GM21381 (cell line): ENCODE data around the gene RAB11FIP4.

ENCODE experiments used
- ATAC-seq: cut with Tn5 transposase; IDR thresholded peaks from one replicate; pipeline ENCODE4 v1.9.1; 2021; ENCODE audit warnings: mild to moderate bottlenecking, moderate library complexity; ENCODE audit not compliant: unreplicated experiment

Gene RAB11FIP4

DNA sequence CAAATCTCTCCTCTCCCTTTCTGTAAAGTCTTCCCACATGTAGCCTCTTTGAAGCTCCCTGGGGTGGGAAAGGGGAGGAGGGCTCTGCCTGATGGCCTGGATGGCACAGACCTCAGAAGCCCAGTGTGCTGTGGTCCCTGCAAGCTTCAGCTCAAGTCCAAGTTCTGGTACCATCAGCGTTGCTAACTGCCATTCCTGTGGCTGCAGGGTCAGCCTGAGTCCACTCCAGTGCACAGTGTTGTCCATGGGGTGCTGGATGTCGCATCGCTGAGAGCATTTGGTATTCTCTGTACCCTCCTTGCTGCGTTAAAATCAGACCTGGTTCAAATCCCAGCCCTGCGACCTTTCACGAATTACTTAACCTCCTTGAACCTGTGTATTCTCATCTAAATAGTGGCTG lies 105.1 kb downstream of the RAB11FIP4 start:
- ATAC-seq = no peak

DNA sequence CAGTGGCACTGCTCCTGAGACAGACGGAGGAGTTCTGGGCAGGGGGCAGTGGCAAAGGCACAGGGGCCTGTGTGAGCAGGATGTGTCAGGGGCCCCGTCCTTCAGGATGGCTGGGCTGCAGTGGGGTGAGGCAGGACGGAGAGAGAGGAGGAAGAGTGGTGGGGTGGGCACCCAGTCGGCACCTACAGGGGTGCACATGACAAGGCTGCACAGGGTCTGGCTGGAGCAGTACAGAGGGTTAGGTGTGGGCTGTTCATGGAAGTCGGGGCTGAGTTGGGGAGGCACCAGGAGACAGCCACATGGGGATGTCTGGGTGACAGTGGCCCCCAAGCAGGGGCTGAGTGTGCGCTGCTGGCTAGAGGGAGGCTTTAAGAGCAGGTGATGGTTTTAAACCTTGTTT lies 106.0 kb downstream of the RAB11FIP4 start:
- ATAC-seq = no peak

DNA sequence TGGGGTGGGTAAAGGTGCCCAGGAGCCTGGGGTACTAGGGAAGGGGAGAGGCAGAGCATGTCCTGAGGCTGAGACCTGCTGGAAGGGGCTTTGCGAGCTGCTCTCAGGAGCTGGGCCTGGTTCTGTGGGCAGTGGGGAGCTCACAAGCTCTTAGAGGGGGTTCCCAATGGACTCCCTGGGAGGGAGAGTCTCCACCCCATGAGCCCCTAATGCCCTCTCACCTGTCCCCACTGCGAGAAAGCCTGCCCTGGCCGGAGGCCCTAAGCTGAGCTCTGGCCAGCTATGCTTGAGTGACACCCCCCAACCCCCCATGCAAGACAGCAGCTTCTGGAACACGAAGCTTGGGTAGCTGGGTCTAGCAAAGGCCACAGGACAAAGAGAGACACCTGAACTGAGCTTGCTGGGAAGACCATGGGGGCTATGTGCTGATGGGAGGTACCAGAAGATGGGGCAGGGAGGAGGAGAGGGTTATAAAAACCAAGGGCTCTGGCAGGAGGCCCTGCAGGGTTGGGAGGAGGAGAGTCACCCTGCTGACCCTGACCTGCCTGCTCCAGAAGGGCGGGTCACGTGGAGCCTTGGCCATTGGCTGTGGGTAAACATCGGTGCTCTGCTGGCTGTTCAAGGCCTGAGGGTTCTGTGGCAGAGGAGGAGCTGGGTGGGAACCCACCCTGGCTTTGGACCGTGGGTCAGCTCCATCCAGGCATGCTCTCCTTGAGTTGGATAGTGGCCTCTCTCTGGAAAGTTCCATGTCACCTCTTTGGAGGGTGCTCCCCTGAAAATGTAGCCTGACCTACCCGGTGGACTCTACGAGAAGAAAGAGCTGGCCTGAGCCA lies 106.7 kb downstream of the RAB11FIP4 start:
- ATAC-seq = no peak

DNA sequence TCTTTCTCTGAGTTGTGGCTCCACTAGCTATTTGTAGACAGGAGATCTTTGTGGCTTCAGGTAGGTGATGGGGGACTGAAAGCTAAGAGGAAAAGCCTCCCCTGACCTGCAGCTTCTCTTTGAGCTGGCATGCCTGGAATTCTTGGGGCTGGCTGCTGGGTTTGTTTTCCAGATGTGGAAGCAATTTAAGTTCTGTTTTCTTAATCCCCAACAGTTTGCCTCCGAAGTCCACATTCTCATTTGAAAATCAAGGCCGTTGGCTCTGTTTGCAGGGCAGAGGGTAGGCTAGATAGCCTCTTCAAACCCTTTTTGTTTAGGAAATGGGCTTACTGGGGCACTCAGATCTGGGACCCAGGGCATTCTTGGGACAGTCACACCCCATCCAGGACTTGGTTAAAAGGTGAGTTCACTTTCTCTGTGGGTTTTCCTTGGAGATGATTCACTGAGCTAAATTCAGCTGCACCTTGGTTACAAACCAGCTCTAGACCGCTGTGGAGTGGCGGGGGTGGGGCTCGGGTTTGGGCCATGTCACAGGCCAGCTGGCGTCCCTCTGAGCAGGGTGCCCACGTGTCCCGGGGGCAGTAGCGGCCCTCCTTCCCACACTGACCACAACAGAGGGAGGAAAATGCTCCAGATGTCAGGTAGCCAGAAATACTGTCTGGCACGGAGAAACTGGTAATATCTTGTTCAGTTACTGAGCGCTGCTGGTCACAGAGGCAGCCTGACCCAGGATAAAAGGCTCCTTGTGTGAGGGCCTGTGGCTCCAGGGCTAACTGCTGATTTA lies 108.5 kb downstream of the RAB11FIP4 start:
- no peak for ATAC-seq

DNA sequence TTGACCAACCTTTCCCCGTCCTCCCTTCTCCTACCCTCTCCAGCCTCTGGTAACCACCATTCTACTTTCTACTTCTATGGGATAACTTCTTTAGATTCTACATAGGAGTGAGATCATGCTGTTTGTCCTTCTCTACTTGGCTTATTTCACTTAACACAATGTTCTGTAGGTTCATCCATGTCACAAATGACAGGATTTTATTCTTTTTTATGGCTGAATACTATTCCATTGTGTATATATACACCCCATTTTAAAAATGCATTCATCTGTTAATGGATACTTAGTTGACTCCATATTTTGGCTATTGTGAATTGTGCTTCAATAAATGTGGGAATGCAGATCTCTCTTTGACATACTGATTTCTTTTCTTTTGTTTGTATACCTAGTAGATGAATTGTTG lies 115.0 kb downstream of the RAB11FIP4 start:
- ATAC-seq = no peak

DNA sequence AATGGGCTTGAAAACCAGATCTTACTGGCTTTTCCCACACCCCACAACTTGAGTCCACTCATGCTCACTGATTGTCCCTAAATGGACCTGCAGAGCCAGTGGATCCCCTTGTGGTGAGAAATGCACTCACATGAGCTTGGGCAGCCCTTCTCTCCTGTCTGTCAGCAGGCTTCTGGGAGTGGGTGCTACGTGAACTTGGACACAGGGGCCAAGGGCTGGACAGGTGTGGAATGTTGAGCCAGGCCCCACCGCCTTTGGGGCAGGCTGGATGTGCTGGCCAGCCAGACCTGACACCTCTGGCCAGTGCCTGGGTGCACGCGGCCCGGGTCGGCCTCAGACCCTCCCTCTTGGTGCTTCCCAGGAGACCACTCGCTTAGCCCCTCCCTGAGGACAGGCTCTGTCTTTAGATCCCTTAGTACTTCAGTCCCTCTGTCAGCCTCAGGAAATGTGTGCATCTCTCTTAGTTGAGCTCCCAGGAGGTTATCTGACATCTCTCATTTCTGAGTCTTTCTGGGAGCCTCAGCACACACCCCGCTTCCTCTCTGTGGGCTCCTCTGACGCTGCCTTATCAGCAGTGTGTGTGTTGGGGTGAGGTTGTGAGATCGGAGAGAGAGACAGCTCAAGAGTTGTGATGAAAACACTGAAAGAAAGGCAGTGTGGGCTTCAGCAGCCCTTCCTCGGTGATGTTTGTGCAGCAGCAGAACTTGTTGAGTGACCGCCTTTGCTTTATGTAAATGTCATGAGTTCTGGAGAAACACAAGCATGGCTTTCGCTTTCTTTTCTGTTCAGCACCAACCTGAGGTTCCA lies 117.0 kb downstream of the RAB11FIP4 start:
- peak; percentile 69 for ATAC-seq

DNA sequence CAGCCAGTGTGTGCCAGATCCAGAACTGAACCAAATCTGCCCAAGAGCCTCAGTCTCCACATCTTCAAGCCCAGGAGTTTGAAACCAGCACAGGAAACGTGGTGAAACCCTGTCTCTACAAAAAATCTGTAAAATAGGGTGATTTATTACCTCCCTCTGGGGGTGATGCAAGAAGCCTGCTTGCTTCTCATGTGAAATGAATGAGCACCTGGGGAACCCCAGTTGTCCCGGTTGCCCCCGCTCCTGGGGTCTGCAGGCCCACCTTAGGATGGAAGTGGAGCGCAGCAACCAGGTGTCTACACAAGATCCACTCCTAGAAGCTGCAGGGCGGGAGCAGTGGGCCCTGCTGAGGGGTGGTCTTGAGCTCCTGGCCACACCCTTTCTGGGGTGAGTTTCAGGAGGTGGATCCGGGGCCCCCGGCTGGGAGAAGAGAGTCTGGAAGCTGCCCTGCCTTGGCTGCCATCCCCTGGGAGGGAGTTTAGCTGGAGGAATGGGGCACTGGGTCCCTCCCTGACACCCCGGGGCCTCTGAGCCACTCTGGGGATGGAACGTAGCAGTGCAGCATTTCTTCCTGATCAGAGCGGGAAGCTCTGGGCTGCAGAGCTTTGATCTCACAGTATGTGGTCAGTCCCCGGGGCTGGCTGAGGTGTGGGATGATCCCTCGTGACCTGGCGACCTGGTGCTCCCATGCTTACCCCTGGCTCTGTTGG lies 117.8 kb downstream of the RAB11FIP4 start:
- ATAC-seq = peak; percentile 23

DNA sequence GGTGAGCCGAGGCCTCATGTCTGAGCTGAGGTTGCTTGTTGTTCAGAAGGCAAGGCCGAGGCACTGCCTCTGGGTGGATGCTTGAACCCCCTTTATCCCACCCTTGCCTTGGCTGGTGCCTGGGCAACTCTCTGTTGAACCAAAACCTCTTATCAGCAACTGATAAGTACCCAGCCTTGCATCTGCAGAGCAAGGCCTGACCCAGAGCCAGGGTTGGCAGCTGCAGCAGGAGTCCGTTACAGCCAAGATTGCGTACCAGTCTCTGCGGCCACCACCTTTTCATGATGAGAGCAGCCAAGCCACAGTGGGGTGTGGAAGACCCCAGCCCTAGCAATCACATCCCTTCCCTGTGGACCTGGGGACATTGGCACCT lies 118.3 kb downstream of the RAB11FIP4 start:
- ATAC-seq = no peak

DNA sequence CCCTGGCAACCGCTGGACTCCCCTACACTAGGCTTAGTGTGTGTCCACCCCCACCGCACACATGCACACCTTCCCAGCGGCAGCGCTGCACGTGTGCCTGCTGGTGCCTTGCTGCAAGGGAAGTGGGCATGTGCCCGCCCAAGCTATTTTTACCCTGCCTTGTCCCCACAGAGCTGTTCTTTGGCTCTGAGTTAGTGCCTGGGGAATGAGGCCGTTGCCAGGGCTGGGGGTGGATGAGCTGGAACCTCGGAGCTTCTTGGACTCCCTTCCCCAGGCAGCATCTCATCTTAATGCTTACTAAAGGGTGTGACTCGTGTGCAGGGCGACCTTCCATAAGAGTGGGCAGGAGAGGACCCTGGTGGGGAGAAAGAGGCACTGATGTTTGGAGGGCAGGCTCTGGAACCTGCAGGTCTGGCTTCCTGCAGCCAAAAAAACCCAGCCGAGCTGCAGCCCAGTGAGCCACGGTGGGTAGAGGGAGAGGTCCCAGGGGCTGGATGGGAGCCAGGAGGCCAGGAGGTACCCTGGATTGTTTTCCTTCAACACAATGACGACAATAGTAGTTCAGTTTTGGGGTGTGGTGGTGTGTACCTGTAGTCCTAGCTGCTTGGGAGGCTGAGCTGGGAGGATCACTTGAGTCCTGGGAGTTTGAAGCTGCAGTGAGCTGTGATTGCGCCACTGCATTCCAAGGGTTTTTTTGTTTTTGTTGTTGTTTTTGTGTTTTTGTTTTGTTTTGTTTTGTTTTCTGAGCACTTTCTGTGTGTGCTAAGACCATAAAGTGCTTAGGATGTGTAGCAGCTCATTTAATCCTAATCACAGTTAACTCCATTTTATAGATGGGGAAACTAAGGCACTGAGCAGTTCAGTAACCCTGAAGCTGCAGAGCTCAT lies 119.1 kb downstream of the RAB11FIP4 start:
- no peak for ATAC-seq

DNA sequence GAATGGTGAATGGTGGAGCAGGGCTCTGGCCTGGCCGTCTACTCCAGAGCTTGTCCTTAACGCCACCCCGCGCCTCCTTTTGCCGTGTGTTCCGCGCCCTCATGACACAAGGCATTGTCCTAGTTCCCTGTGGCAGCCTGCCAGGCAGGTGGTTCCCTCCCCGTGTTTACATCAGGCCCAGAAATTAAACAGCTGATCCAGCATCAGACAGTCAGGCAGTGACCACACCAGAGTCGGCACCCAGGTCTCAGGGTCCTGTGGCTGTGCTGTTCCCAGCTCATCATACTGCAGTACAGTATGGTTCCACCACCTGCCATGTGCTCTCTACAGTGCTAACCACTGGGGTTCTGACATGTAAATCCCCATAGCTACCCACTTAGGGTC lies 119.7 kb downstream of the RAB11FIP4 start:
- ATAC-seq = no peak

DNA sequence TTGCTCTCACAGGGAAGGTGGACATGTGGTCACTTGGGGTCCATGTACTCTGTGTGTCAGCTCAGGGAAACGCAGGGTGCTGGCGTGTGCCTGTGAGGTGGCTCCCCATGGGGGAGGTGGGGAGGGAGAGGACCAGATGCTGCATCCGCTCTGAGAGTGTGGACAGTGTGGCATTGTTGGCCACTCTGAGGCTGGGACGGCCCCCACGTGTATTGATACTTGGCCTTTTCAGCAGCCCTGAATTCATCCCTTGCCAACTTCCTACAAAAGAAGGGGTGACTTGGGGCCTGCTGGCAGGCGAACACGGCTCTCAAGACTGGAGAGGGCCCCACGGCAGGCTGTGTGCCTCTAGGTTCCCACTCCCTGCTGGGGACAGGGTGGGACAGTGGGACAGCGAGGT lies 120.1 kb downstream of the RAB11FIP4 start:
- no peak for ATAC-seq

DNA sequence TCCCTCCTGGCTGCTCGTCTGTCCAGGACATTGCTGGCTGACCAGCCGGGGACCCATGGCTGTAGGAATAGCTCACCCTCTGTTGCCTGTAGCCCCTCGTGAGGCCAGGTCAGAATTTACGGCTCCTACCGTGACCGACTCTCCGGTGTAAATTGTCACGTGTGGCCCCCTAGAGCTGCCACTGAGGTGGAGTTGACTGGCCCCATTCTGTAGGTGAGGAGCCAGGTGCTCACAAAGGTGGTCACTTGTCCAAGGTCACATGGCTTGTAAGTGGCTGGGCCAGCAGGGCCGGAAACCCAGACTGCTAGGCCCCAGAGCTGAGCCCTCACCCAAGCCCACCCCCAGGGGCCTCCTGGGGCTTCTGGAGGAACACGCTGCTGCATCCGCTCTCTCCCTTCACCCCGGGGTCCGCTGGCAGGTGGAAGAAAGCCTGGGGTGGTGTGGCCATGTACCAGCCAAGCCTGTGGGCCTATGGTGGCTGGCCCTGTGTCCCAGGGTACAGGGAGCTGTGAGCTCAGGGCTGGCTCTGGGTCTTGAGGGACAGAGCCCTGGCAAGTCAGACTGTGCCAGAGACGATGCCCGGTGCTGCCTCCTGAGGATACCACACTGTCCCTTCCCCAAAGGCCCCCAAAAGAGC lies 120.7 kb downstream of the RAB11FIP4 start:
- ATAC-seq = no peak

DNA sequence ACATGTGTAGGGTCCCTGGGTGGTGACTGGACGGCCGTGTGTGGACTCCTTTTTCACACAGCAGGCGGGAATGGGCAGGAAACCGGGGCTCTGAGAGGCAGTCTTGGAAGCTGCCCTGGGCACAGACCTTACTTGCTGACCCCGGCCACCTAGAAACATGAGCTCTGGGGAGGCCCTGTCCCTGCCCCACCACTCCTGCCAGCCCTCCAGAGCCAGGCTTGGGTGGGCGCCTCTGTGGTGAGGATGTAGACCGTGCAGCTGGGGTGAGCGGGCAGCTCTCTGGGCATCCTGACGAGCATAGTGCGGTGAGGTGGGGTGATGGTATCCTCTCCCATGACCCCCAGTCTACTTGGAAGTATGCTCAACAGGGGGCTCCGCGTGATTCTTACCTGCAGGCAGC lies 121.3 kb downstream of the RAB11FIP4 start:
- no peak for ATAC-seq

DNA sequence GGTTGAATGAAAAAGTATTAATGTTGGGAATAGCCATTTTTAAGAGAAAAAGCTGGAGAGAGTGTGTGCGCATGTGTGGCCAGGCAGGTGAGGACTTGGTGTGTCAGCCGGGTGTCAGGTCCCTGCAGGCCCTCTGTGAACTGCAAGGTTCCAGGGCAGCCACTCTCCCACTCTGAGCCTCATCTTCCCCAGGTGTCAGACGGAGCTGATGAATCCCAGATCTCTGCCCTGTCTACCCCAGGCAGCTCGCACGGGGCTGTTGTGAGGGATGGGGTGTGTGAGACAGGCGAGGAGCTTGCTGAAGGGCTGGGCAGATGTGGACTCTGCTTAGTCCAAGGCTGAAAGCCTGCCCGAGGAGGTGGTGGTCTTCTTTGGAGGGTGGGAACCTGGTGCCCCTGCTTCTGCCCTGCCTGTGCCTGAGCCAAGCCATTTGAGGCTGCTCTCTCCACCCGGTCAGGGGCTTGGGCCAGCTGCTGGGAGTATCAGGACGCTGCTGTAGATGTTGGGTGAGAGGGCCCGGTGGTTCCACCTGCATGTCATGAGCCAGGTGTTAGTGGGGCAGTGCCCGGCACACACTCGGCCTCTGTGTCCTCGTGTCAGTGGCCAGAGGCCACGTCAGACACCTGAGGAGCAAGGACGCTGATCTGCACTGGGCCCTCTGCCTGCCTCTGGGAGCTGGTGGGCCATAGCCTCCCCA lies 122.4 kb downstream of the RAB11FIP4 start:
- no peak for ATAC-seq

DNA sequence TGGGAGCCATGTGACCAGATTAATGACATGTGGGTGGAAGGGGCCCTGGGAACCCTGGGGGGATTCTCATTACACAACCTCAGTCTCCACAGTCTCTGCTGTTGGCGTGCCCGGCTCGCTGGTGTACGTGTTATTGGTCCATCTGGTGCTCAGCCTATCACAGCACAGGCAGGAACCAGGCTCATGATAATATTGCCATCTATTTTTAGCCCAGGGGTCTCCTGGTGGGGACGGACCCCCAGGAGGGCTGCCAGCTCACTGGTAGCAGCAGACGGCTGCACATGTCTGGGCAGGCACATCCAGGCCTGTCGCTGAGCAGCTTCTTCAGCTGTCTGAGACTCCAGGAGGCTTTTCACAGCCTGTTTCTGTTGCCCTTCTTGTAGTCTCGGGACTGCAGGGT lies 123.8 kb downstream of the RAB11FIP4 start:
- ATAC-seq = no peak

DNA sequence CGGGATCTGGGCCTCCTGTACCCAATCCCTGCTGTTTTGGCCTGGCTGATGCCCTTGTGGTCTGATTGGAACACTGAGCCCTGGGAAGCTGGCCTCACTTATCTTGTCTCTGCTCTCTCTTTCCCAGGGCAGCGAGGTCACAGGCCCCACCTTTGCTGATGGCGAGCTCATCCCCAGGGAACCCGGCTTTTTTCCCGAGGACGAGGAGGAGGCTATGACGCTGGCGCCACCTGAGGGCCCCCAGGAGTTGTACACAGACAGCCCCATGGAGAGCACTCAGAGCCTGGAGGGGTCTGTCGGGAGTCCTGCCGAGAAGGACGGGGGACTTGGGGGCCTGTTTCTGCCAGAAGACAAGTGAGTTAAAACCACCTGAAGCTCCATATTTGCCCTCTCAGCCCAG lies 126.0 kb downstream of the RAB11FIP4 start:
- no peak for ATAC-seq

DNA sequence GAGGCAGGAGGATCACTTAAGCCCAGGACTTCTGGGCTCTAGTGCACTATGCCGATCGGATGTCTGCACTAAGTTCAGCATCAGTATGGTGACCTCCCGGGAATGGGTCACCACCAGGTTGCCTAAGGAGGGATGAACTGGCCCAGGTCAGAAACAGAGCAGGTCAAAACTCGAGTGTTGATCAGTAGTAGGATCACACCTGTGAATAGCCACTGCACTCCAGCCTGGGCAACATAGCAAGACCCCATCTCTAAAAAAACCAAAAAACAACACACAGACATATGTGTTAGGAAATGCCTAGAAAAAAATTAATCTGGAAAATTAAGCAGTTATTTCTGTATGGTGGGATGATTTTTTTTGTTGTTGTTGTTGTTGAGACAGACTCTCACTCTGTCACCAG lies 127.0 kb downstream of the RAB11FIP4 start:
- no peak for ATAC-seq

DNA sequence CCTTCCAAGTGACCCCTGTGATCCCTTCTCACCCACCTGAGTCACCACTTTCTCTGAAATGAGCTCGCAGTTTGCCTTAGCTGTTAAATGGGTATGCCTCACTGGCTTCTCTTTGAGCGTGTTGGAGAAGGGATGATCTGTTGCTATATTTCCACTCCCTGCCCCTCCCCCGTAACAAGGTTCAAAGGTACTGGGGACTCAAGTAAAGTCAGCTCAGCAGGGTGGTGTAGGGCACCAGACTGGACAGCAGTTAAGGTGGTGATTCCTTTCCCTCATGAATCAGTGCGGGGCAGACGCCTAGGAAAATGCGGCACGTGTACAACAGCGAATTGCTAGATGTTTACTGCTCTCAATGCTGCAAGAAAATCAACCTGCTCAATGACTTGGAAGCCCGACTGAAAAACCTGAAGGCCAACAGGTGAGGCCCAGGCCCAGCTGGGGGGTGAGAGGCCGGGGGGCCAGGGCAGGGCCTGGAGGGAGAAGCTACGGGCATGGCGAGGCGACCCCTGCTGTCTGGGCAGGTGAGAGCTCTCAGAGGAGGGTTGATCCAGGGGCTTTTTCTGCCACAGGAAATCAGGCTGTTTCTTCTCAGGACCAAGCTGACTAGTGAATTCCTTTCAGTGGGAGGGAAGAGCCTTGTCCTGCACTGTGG lies 130.3 kb downstream of the RAB11FIP4 start:
- no peak for ATAC-seq
